OCI-LY7 (cell line): ENCODE results near the gene MED27.

Source experiments
- CTCF ChIP-seq: fragments of 200-600 bp; sonication (generic); conservative IDR thresholded peaks from 2 replicates; pipeline ENCODE4 v1.5.1; 2014; ENCODE audit warnings: mild to moderate bottlenecking, antibody characterized with exemption, low read length, moderate library complexity, mixed read lengths
- EZH2phosphoT487 ChIP-seq: fragments of 200-600 bp; sonication (generic); IDR thresholded peaks from 2 replicates; pipeline ENCODE4 v1.6.1; 2018; ENCODE audit warnings: low read depth, borderline replicate concordance, mild to moderate bottlenecking, mixed run types, antibody characterized with exemption, low read length, moderate library complexity, mixed read lengths

- TF ChIP-seq CTCF (no peak), EZH2phosphoT487 (no peak)
Observed at GRCh38 chr9:132035679-132036078, 44.0 kb downstream of the MED27 start.
